Measurements from ENCODE around the gene KATNBL1.

KATNBL1 gene

GRCh38 chr15:34209421-34210282 is at the start of gene KATNBL1:
TSS of gene KATNBL1 (minus strand) at chr15:34210096. CDS start at chr15:34163676, 46,420 bp downstream.
- peak; percentile 94 to 97 for DNase-seq (ENCODE audit: low read depth in 2 of 2)

- DNase-seq (ENCODE audit: low read depth in 2 of 2), result no peak
Observed at GRCh38 chr15:34259566-34259965, 49.7 kb upstream of the KATNBL1 start.

- no peak for DNase-seq (ENCODE audit: low read depth in 2 of 2)
Observed at GRCh38 chr15:34258151-34258550, 48.3 kb upstream of the KATNBL1 start.

GRCh38 chr15:34252545-34252944 is 42.6 kb upstream of the KATNBL1 start:
- DNase-seq (ENCODE audit: low read depth in 2 of 2), result no peak

GRCh38 chr15:34248190-34248589 is 38.3 kb upstream of the KATNBL1 start:
- no peak for DNase-seq (ENCODE audit: low read depth in 2 of 2)

GRCh38 chr15:34246276-34246976 is 36.5 kb upstream of the KATNBL1 start:
- no peak for DNase-seq (ENCODE audit: low read depth in 2 of 2)

- DNase-seq (ENCODE audit: low read depth in 2 of 2), result no peak
Observed at GRCh38 chr15:34243226-34243625, 33.3 kb upstream of the KATNBL1 start.

GRCh38 chr15:34242331-34242710 is 32.4 kb upstream of the KATNBL1 start:
- DNase-seq (ENCODE audit: low read depth in 2 of 2), result no peak

GRCh38 chr15:34241376-34242330 is 31.8 kb upstream of the KATNBL1 start:
- DNase-seq (ENCODE audit: low read depth in 2 of 2), result no peak

- DNase-seq (ENCODE audit: low read depth in 2 of 2), result no peak
Observed at GRCh38 chr15:34240537-34240936, 30.6 kb upstream of the KATNBL1 start.

- DNase-seq (ENCODE audit: low read depth in 2 of 2), result no peak
Observed at GRCh38 chr15:34239151-34239808, 29.4 kb upstream of the KATNBL1 start.

- no peak for DNase-seq (ENCODE audit: low read depth in 2 of 2)
Observed at GRCh38 chr15:34233614-34234013, 23.7 kb upstream of the KATNBL1 start.

GRCh38 chr15:34223904-34224596 is 14.2 kb upstream of the KATNBL1 start:
- no peak for DNase-seq (ENCODE audit: low read depth in 2 of 2)

- DNase-seq (ENCODE audit: low read depth in 2 of 2), result no peak
Observed at GRCh38 chr15:34217587-34218225, 7.8 kb upstream of the KATNBL1 start.

GRCh38 chr15:34216527-34217270 is 6.8 kb upstream of the KATNBL1 start:
- no peak for DNase-seq (ENCODE audit: low read depth in 2 of 2)

- DNase-seq (ENCODE audit: low read depth in 2 of 2), result no peak
Observed at GRCh38 chr15:34214135-34214534, 4.2 kb upstream of the KATNBL1 start.

GRCh38 chr15:34213690-34214089 is 3.8 kb upstream of the KATNBL1 start:
- DNase-seq (ENCODE audit: low read depth in 2 of 2), result no peak

GRCh38 chr15:34206011-34206410 is 3.9 kb downstream of the KATNBL1 start:
- DNase-seq (ENCODE audit: low read depth in 2 of 2), result no peak

GRCh38 chr15:34203936-34204335 is 6.0 kb downstream of the KATNBL1 start:
- no peak for DNase-seq (ENCODE audit: low read depth in 2 of 2)

- no peak for DNase-seq (ENCODE audit: low read depth in 2 of 2)
Observed at GRCh38 chr15:34203305-34203704, 6.6 kb downstream of the KATNBL1 start.

All from stimulated activated CD8-positive, alpha-beta memory T cell treated with anti-CD3 and anti-CD28 coated beads, Interleukin-2, amount 100 ng/mL, for 1 hour (primary cell).